T-helper 22 cell (primary cell): Measurements from ENCODE around the gene GNB1L.

Source experiments
- DNase-seq: peaks from one replicate; pipeline ENCODE4 v3.0.0-alpha.2; 2020; ENCODE audit warnings: low read depth

The GNB1L gene

GRCh38 chr22:19807914-19808872, 46.5 kb downstream of the GNB1L start:
- DNase-seq = no peak

GRCh38 chr22:19807161-19807913, 47.3 kb downstream of the GNB1L start:
- DNase-seq = no peak

GRCh38 chr22:19806213-19807160, 48.2 kb downstream of the GNB1L start:
- DNase-seq = no peak

DNA sequence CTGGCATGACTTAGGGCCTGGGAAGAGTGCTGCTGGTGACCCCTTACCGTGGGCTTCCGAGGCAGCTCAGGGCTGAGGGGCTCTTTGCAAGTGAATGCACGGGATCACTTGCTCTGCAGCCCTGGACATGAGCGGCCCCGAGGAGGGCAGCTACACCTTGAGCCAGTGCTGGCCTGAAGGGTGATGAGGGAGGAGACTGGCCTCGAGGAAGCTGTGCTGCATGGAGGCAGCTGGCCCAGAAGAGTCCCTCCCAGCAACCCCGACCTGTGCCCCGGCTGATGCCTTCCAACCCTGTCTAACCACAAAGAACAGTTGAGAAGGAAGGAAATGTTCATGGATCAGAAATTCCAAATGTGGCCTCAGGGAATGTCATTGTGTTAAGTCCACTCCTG, 48.9 kb downstream of the GNB1L start:
- no peak for DNase-seq

DNA sequence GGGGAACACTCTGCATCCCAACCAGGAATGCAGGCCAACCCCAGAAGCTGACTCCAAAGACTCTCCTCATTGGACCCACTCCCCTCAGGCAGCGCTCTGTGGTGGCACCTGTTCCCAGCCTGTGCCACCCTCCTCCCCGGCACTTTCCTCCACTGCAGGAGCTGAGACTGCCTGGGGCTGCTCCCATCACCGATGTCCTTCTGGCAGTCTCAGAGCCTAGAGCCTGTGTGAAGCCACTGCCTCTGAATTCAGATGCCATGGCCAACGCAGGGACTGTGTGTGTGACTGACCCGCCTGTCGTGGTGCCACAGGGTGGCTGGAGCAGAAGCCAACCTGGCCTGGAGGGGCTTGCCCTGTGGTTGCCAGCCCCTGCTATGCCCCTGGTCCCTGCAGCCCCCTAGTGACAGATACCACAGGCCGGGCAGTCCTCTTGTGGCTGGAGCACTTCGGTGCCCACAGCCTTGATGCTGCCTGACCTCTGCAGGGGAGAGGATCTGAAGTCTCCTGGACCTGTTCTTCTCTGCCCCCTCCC, 50.9 kb downstream of the GNB1L start:
- DNase-seq = no peak

- DNase-seq = no peak
Measured at GRCh38 chr22:19802894-19803735, 51.6 kb downstream of the GNB1L start.

DNA sequence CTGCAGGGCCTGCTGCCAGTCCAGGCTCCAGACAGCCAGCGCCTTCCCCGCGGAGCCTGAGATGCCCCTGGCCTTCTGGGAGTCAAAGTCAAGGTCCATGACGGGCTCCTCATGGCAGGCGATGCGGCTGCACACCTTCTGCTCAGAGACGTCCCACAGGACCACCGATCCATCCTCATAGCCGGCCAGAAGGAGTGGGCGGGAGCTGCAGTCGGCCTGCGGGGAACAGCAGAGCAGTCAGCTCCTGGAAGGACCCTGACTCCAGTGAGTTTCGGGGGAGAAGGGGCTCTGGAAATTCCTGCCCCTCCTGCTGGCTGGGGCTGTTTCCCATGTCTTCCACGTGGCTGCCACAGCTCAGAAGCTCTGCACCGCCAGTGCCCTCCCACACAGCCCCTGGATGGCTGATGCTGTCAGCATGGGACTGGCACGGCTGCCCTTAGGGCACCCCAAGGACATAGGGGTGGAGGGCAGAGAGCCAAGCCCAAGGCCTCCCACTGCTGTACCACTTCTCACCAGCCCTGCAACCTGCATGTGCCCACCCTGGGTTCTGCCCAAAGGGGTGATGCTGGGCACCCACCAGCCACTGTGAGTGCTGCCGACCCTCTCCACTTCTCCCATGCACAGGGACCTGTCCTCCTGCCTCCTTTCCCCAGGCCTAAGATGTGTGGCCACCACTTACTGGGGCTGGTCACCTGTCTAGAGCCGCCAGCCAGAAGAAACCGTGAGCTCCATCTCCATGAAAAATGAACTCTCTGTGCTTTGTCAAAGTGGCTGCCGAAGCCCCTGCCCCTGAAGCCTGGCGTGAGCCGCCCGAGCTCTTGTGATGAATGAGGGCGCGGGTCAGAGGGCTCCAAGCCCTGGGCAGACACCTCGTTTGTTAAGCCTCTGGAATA, 52.4 kb downstream of the GNB1L start:
- no peak for DNase-seq

DNA sequence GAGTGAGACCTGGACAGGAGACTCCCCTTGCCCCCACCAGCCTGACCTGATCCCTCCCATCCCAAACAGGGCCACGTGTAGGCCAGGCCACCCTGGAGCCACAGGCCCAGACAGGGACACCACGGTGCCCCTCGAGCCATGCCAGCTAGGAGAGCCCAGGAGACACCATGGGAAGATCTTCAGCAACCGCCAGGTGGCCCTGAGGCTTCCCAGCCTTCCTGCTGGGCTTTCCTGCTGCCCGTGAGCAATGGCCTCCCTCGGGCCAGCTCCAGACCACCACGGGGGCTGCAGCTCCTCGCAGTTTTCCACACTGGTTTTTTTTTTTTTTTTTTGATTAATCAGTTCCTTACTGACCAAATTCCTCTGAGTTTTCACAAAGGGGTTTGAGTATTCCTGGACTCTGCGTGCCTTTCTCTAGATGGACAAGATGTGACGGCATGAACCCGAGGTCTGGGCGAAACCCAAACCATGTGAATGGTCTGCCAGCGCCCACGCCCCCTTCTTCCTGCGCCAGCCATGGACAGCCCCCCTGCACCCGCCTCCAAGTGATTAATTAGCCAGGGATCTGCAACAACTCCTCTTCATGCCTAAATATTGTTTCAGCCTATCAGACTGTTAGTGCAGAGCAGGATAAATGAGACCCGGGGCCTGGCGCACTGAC, 53.2 kb downstream of the GNB1L start:
- DNase-seq = no peak

DNA sequence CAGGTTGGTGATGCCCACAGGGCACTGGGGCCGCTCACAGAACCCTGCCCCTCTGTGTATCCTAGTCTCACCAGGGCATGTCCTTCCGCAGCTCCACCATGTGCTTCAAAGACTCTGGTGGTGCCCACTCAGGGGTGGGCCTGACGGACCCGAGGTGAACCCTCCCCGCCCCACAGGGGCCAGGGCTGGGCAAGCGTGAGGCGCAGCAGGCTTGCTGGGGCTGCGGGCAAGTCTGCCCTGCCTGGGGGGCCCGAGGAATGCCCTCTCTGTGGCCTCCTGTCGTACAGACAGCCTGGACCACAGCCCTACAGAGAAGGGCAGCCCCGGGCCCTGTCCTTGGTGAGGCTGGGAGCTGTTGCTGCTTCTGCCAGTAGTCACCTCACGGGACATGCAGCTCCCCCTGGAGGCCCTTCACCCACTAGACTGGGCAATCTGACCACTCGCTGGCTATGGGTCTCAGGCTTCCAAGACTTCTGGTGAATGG, 53.9 kb downstream of the GNB1L start:
- no peak for DNase-seq

- no peak for DNase-seq
Measured at GRCh38 chr22:19800306-19800705, 54.4 kb downstream of the GNB1L start.

GRCh38 chr22:19799322-19800190, 55.1 kb downstream of the GNB1L start:
- DNase-seq = no peak

GRCh38 chr22:19798891-19799293, 55.8 kb downstream of the GNB1L start:
- no peak for DNase-seq

GRCh38 chr22:19798003-19798665, 56.5 kb downstream of the GNB1L start:
- no peak for DNase-seq

- no peak for DNase-seq
Measured at GRCh38 chr22:19797086-19798002, 57.3 kb downstream of the GNB1L start.

DNA sequence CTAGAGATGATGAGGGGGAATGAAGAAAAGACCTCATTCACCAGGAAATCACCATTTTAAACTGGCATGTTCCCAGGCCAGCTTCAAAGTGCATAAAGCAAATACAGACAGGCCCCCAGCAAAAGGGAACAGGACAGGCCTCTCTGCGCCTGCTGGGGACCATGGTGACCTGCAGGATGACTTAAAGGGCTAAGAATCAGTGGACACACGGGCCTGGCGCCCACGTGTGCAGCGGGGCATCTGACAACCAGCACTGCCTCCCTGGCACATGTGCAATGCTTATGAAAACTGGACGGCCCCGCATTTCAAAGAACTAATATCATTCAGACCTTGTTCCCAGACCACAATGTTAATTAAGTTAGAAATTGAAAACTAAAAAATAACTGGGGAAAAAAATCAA, 58.5 kb downstream of the GNB1L start:
- no peak for DNase-seq

DNA sequence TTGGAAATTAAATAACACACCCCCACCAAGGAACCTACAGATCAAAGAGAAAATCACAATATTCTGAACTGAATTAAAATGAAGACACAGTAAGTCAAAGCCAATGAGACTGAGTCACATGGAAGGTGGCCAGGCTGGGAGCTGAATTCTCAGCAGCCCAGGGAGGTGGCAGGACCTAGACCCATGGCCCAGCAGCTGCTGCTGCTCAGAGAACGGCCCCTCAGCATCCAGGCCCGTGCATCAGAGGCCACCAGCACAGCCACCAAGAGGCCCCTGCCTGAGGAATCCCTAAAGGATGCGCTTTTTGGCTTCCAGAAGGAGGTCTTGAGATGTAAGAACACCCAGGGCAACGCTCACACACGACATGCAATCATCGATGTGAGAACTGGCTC, 59.1 kb downstream of the GNB1L start:
- no peak for DNase-seq
